ENCODE data around the gene TTC28. TPM values are rescaled to one million over a fixed set of nuclear protein-coding genes. Genes with fewer than 3 reads are reported as not detected.
A peak's percentile ranks its signal among the peaks of the same experiment; 100 is the strongest.

The TTC28 gene
- total and polyA plus RNA-seq, 12 donors, result 2.1 to 27.7 (median 20.4) TPM

DNA sequence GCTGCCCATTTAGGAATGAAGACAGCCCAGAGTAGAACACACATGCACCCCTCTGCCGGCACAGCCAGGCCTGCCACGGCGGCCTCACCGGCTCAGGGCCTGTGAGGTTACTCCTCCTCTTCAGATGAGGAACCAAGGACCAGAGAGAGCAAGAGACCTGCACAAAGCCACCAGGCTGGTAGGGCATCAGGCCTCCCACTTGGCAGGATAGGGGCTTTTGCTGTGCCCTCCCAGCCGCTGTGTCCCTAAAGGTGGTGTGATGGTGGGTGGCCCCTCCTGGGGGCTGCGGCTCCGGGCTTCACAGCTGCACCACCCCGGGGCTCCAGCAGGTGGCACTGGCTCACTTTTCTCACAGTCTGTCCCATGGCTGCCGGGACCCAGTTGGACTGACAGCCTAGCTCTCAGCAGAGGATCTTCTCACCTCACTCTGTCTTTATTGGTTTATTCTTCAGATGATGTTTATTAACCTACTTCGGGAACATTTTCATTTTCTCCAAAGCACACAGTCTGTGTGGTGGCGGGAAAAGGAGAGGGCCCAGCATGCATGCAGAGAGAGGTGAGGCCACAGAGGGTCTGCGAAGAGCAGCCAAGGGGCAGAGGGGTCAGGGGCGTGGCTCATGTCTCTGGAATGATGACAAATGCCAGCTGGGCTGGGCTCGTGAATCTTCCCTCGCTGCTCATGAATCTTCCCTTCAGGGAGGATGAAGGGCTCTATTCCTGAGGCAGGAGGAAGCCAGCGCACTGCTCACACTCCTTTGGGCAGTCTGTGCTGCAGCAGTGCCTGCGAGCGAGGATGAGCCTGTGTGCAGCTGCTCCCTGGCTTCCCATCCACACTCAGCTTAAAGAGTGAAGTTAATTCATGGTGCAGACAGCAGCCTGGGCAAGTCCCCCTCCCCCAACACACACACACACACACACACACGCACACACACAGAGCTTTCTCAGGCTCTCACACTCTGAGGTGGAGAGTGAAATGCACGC, 659.5 kb downstream of the TTC28 start:
- WGBS, 2 donors, result 49 to 53% methylated on average over 20 of the region's 20 CpGs
- peaks cover 6 to 58% (median 23%) of the 10 kb centered on the region in 9 donors for H3K4me1 ChIP-seq
- peak overlapping the region in 1 of 10 donors; percentile 1 for H3K27ac ChIP-seq
- DNase-seq (peak; percentile 74 to 78), ATAC-seq (peak; percentile 69 to 83 (median 74))
- no peak overlapping the region for H3K4me3 ChIP-seq
- intact Hi-C loops (cut with DNase I), result loop anchor here in 9 of 10 donors (1.0 to 10.0 kb wide), 10 partner anchors 95 to 1265 kb away; no protein-coding TSS in a partner anchor
- peak; percentile 85 to 98 (median 96) for TF ChIP-seq CTCF (IDR thresholded peaks at IDR 0.05)
- no peaks in the 10 kb centered on the region for H3K27me3 ChIP-seq
- no peaks in the 10 kb centered on the region for H3K9me3 ChIP-seq
- H3K36me3 ChIP-seq, result no peaks in the 10 kb centered on the region

GRCh38 chr22:28019360-28019759, 660.3 kb downstream of the TTC28 start:
- no peaks in the 10 kb centered on the region for H3K9me3 ChIP-seq
- peaks cover 5 to 52% (median 18%) of the 10 kb centered on the region in 9 donors for H3K4me1 ChIP-seq
- intact Hi-C loops (cut with DNase I), result loop anchor here in 1 of 10 donors (10.0 kb wide), 1 partner anchor 1265 kb away; no protein-coding TSS in a partner anchor
- ATAC-seq, result peak in 2 of 8 donors; percentile 8 to 11
- DNase-seq, result no peak
- no peak overlapping the region for H3K27ac ChIP-seq
- no peak overlapping the region for H3K4me3 ChIP-seq
- TF ChIP-seq CTCF (IDR thresholded peaks at IDR 0.05), result no peak
- WGBS, 2 donors, result 90 to 93% methylated on average over 8 of the region's 8 CpGs
- peaks cover 0 to 4% (median 0%) of the 10 kb centered on the region in 9 donors for H3K36me3 ChIP-seq
- H3K27me3 ChIP-seq, result no peaks in the 10 kb centered on the region

DNA sequence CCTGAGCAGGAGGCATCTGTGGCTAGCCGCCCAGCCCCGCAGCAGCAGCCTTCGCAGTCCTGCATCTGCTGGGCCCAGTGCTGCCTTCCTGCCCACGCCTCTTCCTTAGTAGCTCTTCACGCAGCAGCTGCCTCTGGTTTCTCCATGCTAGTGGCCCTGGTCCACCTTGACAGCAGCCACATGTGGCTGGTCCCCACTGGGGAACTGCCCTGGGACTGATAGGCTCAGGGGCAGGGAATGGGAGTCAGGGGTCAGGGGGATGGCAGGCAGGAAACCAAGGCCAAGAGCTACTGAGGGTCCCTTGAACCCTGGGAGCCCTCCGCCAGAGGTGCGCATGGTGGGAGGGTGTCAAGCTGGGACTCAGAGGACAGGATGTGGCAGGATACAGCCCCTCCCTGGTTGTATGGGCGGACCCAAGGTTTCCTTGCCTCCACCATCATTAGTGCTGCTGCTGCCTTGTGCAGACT, 661.1 kb downstream of the TTC28 start:
- no peaks in the 10 kb centered on the region for H3K27me3 ChIP-seq
- intact Hi-C loops (cut with DNase I), result loop anchor here in 1 of 10 donors (10.0 kb wide), 1 partner anchor 1264 kb away; no protein-coding TSS in a partner anchor
- no peaks in the 10 kb centered on the region for H3K9me3 ChIP-seq
- peaks cover 0 to 13% (median 0%) of the 10 kb centered on the region in 9 donors for H3K36me3 ChIP-seq
- H3K27ac ChIP-seq, result no peak overlapping the region
- no peak for TF ChIP-seq CTCF (IDR thresholded peaks at IDR 0.05)
- no peak for DNase-seq
- H3K4me1 ChIP-seq, result peaks cover 4 to 49% (median 18%) of the 10 kb centered on the region in 9 donors
- no peak for ATAC-seq
- no peak overlapping the region for H3K4me3 ChIP-seq
- 94 to 95% methylated on average over 8 of the region's 8 CpGs for WGBS, 2 donors

GRCh38 chr22:28017859-28018258, 661.8 kb downstream of the TTC28 start:
- no peak overlapping the region for H3K27ac ChIP-seq
- H3K4me3 ChIP-seq, result no peak overlapping the region
- H3K9me3 ChIP-seq, result no peaks in the 10 kb centered on the region
- TF ChIP-seq CTCF (IDR thresholded peaks at IDR 0.05), result no peak
- 90 to 91% methylated on average over 4 of the region's 4 CpGs for WGBS, 2 donors
- H3K27me3 ChIP-seq, result no peaks in the 10 kb centered on the region
- intact Hi-C loops (cut with DNase I), result loop anchor here in 1 of 10 donors (10.0 kb wide), 1 partner anchor 1263 kb away; no protein-coding TSS in a partner anchor
- peaks cover 0 to 19% (median 0%) of the 10 kb centered on the region in 9 donors for H3K36me3 ChIP-seq
- no peak for DNase-seq
- peaks cover 4 to 49% (median 18%) of the 10 kb centered on the region in 9 donors for H3K4me1 ChIP-seq
- ATAC-seq, result no peak
